Muscle layer of duodenum (tissue), 2 donors: ENCODE data around the gene TMTC4.
"Not testable (repeated sequence)": the region's sequence is repeated elsewhere in the genome, so short reads cannot be mapped to it uniquely, and the experiment has no call there.

Source experiments
- H3K27ac ChIP-seq: one replicate; pipeline ENCODE4 v1.7.0; 2013; ENCODE audit warnings: mild to moderate bottlenecking, low read length
- H3K27me3 ChIP-seq: one replicate; pipeline ENCODE4 v1.7.0; 2013; ENCODE audit warnings: low read depth, mild to moderate bottlenecking, control low read depth, low read length
- H3K36me3 ChIP-seq, 2 donors: one replicate each; pipeline ENCODE4 v1.7.0; 2013; ENCODE audit warnings: low read length in 2 of 2, control low read depth in 1 of 2, mild to moderate bottlenecking in 1 of 2; ENCODE audit not compliant: insufficient read depth in 2 of 2, control insufficient read depth in 1 of 2
- H3K4me1 ChIP-seq, 2 donors: one replicate each; pipeline ENCODE4 v1.7.0; 2013; ENCODE audit warnings: low read length in 2 of 2, mild to moderate bottlenecking in 2 of 2, control low read depth in 1 of 2, moderate library complexity in 1 of 2; ENCODE audit not compliant: insufficient read depth in 2 of 2, control insufficient read depth in 1 of 2
- H3K4me3 ChIP-seq, 2 donors: one replicate each; pipeline ENCODE4 v1.7.0; 2013; ENCODE audit warnings: low read length in 2 of 2, low read depth in 1 of 2, mild to moderate bottlenecking in 1 of 2
- H3K9me3 ChIP-seq, 2 donors: one replicate each; pipeline ENCODE4 v1.7.0; 2013; ENCODE audit warnings: low read length in 2 of 2, control low read depth in 1 of 2, mild to moderate bottlenecking in 1 of 2; ENCODE audit not compliant: control insufficient read depth in 1 of 2
- donor health status: healthy.

The TMTC4 gene

DNA sequence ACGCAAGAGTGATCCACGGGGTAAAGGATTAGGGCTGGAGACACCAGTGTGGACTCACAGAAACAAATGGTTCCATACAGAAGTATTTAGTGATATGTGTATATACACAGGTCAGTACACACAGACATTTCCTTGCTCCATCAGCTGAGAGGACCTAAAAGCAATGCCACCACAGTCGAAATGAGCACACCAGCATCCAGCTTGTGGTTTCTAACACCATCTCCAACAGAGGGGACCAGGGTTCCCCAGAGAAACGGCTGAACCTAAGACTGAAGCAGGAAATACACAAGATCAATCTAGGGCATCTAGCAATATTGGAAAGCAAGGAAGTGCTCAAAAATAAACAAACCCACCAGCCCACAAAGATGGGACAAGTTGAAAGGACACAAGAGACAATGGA, 93.6 kb downstream of the TMTC4 start:
- Histone ChIP-seq H3K9me3 (no peaks in the 10 kb centered on the region), H3K27me3 (no peaks in the 10 kb centered on the region), H3K27ac (no peak overlapping the region), H3K4me1 (no peaks in the 10 kb centered on the region), H3K36me3 (peaks cover 0 to 16% of the 10 kb centered on the region in 2 donors), H3K4me3 (no peak overlapping the region)

DNA sequence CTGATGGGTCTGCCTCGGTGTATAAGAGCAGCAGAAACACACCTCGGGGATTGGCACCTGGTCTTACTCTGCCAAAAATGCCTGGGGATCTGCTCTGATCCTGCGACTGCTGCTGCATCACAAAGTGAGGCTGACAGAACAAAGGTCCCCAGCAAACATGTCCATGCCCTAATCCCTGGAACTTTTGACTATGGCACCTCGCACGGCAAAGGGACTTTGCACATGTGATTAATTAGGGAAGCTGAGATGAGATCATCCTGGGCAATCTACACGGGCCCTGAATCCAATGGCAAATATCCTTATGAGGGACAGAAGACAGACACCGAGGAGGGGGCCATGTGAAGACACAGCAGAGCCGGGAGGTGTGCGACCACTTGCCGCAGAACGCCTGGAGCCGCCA, 94.5 kb downstream of the TMTC4 start:
- Histone ChIP-seq H3K27ac (no peak overlapping the region), H3K9me3 (no peaks in the 10 kb centered on the region), H3K27me3 (no peaks in the 10 kb centered on the region), H3K4me1 (no peaks in the 10 kb centered on the region), H3K36me3 (peaks cover 0 to 16% of the 10 kb centered on the region in 2 donors), H3K4me3 (no peak overlapping the region)

DNA sequence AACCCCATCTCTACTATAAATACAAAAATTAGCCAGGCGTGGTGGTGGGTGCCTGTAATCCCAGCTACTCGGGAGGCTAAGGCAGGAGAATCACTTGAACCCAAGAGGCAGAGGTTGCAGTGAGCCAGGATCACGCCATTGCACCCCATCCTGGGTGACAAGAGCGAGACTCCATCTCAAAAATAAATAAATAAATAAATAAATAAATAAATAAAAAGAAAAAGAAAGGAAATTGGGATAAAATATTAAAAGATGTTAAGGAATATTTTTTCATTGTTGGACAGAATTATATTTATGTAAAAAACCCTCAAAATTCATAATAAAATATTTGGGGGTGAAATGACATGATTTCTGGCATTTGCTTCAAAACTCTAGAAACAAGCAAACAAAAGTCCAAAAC, 97.4 kb downstream of the TMTC4 start:
- not testable (repeated sequence) for H3K9me3 ChIP-seq
- H3K36me3 ChIP-seq, result peaks cover 0 to 16% of the 10 kb centered on the region in 2 donors

DNA sequence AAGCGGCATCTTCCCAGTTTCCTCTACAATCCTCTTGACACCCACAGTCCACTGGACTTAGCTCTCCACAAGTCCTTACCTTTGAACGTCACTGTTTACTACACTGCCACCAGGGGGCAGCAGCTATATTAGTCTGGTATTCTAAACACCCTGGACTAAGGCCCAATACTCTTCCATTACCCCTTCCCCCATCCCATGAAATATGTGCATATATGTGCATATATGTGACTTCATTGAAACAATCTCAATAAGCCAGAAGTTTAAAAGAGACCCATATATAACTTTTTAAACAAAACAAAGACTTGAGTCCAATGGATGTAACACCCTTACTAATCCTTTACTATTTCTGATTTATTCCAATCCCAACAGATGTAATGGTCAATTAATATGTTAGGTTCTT, 101.5 kb downstream of the TMTC4 start:
- H3K36me3 ChIP-seq, result no peaks in the 10 kb centered on the region
- no peaks in the 10 kb centered on the region for H3K4me1 ChIP-seq
- H3K27ac ChIP-seq, result no peak overlapping the region
- H3K4me3 ChIP-seq, result no peak overlapping the region
- no peaks in the 10 kb centered on the region for H3K27me3 ChIP-seq
- H3K9me3 ChIP-seq, result no peaks in the 10 kb centered on the region

More for the DNA sequence above, 97.4 kb downstream of the TMTC4 start:
- not testable (repeated sequence) for H3K27ac ChIP-seq, H3K4me3 ChIP-seq, H3K27me3 ChIP-seq, H3K4me1 ChIP-seq

DNA sequence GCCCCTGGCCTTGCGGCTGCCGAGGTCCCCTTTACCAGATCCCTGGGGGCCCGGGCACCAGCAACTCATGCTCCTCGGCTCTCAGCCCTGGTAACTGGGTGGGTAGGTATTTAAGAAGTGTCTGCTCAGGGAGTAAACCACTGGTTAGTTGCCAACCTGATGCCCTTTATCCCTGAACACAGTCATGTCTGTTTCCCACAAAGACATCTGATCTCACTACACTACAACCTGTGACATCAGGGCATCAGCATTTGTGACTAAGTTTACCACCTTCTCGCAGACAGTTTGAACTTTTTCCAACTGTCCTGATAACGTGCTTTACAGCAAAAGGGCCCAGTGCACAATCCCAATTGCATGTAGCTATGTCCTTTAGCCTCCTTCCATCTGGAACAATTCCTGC, 108.1 kb downstream of the TMTC4 start:
- H3K27ac ChIP-seq, result no peak overlapping the region
- H3K4me1 ChIP-seq, result no peaks in the 10 kb centered on the region
- H3K9me3 ChIP-seq, result peaks cover 0 to 7% of the 10 kb centered on the region in 2 donors
- no peak overlapping the region for H3K4me3 ChIP-seq
- H3K27me3 ChIP-seq, result no peaks in the 10 kb centered on the region
- H3K36me3 ChIP-seq, result no peaks in the 10 kb centered on the region

DNA sequence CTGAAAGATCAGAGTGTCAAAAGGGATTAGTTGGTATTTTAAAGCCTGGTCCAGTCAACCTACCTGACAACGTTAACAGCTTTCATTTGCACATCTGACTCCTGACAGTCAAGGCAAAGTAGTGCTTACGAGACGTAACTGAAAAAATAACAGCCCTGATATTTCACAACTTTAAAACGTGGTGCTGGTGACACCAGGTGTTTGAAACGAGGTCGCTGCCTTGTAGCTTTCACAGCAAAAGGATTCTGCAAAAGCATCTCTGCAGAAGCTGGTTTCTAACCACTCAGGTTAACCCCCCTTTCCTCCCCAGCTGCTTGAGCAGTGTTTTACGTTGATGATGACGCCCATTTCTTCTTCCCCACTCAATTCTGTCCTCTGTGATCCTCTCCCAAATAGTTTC, 109.3 kb downstream of the TMTC4 start:
- H3K4me1 ChIP-seq, result no peaks in the 10 kb centered on the region
- no peaks in the 10 kb centered on the region for H3K36me3 ChIP-seq
- H3K27me3 ChIP-seq, result no peaks in the 10 kb centered on the region
- peaks cover 0 to 7% of the 10 kb centered on the region in 2 donors for H3K9me3 ChIP-seq
- H3K27ac ChIP-seq, result no peak overlapping the region
- H3K4me3 ChIP-seq, result no peak overlapping the region

DNA sequence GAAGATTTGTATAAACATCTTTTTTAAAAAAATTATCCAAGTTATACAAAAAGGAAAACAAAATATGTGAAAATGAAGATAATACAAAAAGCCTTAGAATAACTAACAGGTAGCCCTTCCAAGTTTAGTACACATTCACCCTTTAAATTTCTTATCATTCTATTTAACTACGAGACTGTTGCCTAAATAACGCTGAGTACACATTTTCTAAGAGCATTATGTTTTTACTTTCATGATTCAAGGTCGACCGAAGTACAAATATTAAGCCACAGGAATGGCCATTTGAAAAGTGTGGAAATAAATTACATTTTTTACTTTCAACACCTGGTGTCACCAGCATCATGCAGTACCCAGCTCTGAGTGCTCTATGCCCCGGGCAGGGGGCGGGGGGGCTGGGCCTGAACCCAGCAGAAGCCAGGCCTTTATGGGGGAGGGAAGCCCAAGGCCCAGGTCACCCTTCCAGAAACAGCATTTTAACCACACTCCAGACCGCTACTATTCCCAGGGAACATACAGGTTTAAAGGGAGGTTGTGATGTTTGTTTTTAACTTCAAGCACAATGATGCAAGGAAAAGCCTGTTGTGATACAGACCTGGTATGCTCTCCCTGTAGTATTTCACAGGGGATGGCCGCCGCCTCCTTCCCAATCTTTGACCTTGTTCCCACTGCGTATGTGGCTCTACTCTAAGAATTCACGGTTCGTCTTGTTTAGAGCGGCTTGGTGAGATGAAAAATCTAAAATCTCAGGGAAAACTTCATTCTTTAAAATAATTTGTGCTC, 110.0 kb downstream of the TMTC4 start:
- no peaks in the 10 kb centered on the region for H3K27me3 ChIP-seq
- H3K4me3 ChIP-seq, result no peak overlapping the region
- H3K36me3 ChIP-seq, result no peaks in the 10 kb centered on the region
- H3K4me1 ChIP-seq, result no peaks in the 10 kb centered on the region
- peaks cover 0 to 7% of the 10 kb centered on the region in 2 donors for H3K9me3 ChIP-seq
- no peak overlapping the region for H3K27ac ChIP-seq

DNA sequence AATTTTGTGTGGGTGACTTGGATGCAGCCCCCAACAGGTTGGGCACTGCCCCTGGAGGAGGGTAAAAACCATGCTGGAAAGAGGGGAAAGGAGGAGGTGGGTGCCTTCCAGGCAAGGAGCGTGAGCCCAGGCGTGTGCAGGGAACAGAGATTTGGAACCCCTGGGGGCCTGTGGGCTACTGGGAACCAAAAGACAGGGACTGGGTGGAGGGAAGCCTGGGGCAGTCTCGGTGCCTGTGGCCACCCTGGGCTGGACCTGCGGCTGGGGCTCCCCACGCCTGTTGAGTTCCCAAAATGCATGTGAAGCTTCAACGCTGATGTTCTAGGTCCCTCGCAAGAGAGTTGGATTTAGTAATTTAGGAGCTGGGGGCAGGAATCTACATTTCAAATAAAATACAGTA, 110.8 kb downstream of the TMTC4 start:
- Histone ChIP-seq H3K27me3 (no peaks in the 10 kb centered on the region), H3K4me3 (no peak overlapping the region), H3K4me1 (no peaks in the 10 kb centered on the region), H3K36me3 (no peaks in the 10 kb centered on the region), H3K9me3 (peaks cover 0 to 7% of the 10 kb centered on the region in 2 donors), H3K27ac (no peak overlapping the region)

DNA sequence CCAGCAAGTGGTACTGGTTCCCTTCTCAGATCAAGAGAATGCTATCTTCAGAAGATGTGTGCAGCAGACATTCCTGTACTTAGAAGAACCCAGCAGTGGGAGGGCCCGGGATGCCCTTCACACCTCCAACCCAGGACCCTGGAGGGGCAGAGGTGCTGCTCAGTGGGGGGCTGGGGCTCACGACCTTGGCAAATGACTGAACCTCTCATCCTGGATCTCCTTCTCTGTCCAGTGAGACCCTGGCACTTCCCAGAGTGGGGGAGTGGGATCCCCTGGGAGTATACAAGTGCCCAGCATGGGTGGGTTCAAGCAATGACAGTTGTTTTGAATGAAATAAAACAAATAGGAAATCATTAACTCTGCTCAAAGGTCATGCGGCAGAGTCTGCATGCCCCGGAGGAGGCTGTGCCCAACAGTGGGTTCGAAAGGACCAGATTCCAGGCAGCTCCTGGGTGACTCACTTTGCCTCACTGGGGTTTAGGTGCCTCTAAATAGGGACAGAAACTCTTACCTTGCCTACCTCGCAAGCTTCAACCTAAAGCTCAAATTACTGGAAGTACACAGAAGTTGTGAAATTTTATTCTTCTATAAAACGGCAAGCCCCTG, 112.9 kb downstream of the TMTC4 start:
- H3K36me3 ChIP-seq, result no peaks in the 10 kb centered on the region
- no peak overlapping the region for H3K4me3 ChIP-seq
- H3K4me1 ChIP-seq, result no peaks in the 10 kb centered on the region
- no peaks in the 10 kb centered on the region for H3K27me3 ChIP-seq
- peaks cover 0 to 7% of the 10 kb centered on the region in 2 donors for H3K9me3 ChIP-seq
- no peak overlapping the region for H3K27ac ChIP-seq

DNA sequence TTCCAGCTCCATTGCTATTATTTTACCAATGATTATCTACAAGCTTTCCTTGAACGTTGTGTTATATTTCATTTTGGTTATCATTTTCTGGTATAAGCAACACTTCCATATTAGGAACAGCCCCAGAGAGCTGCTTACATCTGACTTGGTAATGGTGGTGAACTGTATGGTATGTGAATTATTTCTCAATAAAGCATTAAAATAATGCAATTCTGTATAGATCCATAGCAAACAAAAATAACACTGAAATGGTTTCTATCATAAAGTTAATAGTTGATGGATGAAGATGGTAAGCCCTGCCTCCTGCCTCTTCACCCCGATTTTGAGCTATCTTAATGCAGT, 113.5 kb downstream of the TMTC4 start:
- no peaks in the 10 kb centered on the region for H3K36me3 ChIP-seq
- H3K9me3 ChIP-seq, result peaks cover 0 to 6% of the 10 kb centered on the region in 2 donors
- no peak overlapping the region for H3K27ac ChIP-seq
- no peaks in the 10 kb centered on the region for H3K27me3 ChIP-seq
- H3K4me1 ChIP-seq, result no peaks in the 10 kb centered on the region
- H3K4me3 ChIP-seq, result no peak overlapping the region

DNA sequence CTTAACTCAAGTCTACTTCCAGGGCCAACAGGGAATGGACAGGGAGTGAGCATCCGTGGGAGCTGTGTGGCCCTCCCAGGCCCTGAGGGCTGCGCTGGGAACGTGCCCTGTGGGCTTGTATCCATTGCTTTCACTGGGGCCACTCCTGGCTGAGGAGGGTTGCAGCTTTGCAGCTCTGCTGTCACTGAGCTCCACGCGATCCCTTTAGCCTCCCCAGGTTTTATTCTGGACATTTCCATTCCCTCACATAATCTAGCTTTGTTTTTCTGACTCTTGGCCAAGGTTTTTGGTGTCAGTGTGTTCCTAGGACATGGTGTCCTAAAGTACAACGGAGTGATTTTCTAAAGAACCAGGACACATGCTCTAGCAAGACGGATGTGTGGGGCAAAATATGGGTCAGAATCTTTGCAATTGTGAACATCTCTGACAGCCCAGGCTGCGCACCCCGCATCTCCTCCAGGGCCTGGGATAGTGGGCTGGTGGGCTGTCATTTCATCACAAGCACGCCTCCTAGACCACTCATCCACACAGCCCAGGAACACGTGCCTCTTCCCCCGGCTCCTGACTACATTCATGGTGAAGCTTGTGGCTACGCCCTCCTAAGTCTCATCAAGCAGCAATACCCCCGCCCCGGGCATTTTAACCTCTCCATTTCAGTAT, 114.0 kb downstream of the TMTC4 start:
- H3K27ac ChIP-seq, result no peak overlapping the region
- no peak overlapping the region for H3K4me3 ChIP-seq
- H3K4me1 ChIP-seq, result no peaks in the 10 kb centered on the region
- peaks cover 0 to 1% of the 10 kb centered on the region in 2 donors for H3K9me3 ChIP-seq
- H3K27me3 ChIP-seq, result no peaks in the 10 kb centered on the region
- H3K36me3 ChIP-seq, result no peaks in the 10 kb centered on the region
